ENCODE data around the gene GPR149.

DNA sequence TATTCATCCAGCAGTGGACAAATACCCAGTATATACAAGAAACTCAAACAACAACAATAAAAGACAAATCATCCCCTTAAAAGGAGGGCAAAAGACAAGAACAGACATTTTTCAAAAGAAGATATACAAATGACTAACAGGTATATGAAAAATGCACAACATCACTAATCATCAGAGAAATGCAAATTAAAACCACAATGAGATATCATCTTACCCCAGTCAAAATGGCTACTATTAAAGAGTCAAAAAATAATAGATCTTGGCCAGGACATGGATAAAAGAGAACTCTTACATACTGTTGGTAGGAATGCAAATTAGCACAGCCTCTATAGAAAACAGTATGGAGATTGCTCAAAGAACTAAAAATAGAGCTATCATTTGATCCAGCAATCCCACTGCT is 122.6 kb downstream of the GPR149 start:
- TF ChIP-seq EZH2phosphoT487 (conservative IDR thresholded peaks at IDR 0.05; ENCODE audit: low read length): no peak
- TF ChIP-seq, protein P1, sequence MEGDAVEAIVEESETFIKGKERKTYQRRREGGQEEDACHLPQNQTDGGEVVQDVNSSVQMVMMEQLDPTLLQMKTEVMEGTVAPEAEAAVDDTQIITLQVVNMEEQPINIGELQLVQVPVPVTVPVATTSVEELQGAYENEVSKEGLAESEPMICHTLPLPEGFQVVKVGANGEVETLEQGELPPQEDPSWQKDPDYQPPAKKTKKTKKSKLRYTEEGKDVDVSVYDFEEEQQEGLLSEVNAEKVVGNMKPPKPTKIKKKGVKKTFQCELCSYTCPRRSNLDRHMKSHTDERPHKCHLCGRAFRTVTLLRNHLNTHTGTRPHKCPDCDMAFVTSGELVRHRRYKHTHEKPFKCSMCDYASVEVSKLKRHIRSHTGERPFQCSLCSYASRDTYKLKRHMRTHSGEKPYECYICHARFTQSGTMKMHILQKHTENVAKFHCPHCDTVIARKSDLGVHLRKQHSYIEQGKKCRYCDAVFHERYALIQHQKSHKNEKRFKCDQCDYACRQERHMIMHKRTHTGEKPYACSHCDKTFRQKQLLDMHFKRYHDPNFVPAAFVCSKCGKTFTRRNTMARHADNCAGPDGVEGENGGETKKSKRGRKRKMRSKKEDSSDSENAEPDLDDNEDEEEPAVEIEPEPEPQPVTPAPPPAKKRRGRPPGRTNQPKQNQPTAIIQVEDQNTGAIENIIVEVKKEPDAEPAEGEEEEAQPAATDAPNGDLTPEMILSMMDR (IDR thresholded peaks at IDR 0.05; ENCODE audit: insufficient read depth, low read length, poor library complexity, severe bottlenecking): no peak

Measured in SU-DHL-6 (cell line).